Esophagus muscularis mucosa (tissue), 4 donors: ENCODE results near the gene SBNO2. TPM values are rescaled to one million over a fixed set of nuclear protein-coding genes. Genes with fewer than 3 reads are reported as not detected.

Experiments used
- DNase-seq: peaks from one replicate; pipeline ENCODE4 v3.0.0-alpha.2; 2017; ENCODE audit errors: extremely low spot score
- H3K27ac ChIP-seq, 4 donors: fragments of 200-600 bp; sonication (generic); replicated peaks in 1 of 4; 1 replicate in 3 of 4; 2 replicates in 1 of 4; pipeline ENCODE4 v1.5.1; 2016 to 2019; ENCODE audit warnings: mild to moderate bottlenecking in 1 of 4
- H3K27me3 ChIP-seq, 4 donors: fragments of 200-600 bp; sonication (generic); one replicate each; pipeline versions ENCODE4 v1.5.1 to v1.6.0; 2016 to 2019
- H3K36me3 ChIP-seq, 4 donors: fragments of 200-600 bp; sonication (generic); one replicate each; pipeline ENCODE4 v1.5.1; 2016 to 2019
- H3K4me1 ChIP-seq, 4 donors: fragments of 200-600 bp; sonication (generic); one replicate each; pipeline ENCODE4 v1.5.1; 2016 to 2019
- H3K4me3 ChIP-seq, 4 donors: fragments of 200-600 bp; sonication (generic); 1 replicate in 2 of 4; 2 replicates in 2 of 4; pipeline ENCODE4 v1.5.1; 2016 to 2019; ENCODE audit warnings: mild to moderate bottlenecking in 4 of 4, moderate library complexity in 1 of 4
- H3K9me3 ChIP-seq, 4 donors: fragments of 200-600 bp; sonication (generic); 1 replicate in 3 of 4; 2 replicates in 1 of 4; pipeline ENCODE4 v1.5.1; 2016 to 2019
- CTCF ChIP-seq, 3 experiments: fragments of 200-600 bp in 2 of 3; fragments of 450-650 bp in 1 of 3; sonication (generic) in 2 of 3; IDR thresholded peaks; one replicate each; pipeline ENCODE4 v1.5.1; 2017 to 2019; ENCODE audit warnings: antibody characterized with exemption in 3 of 3, mild to moderate bottlenecking in 2 of 3, moderate library complexity in 1 of 3
- EP300 ChIP-seq: sonication (generic); formaldehyde crosslinking; IDR thresholded peaks from one replicate; pipeline ENCODE4 v1.6.1; 2017; ENCODE audit warnings: antibody characterized with exemption
- POLR2A ChIP-seq: fragments of 450-650 bp; IDR thresholded peaks from one replicate; pipeline ENCODE4 v1.6.1; 2017; ENCODE audit warnings: antibody characterized with exemption, moderate library complexity, mild to moderate bottlenecking, low read depth
- POLR2AphosphoS5 ChIP-seq, 2 donors: sonication (generic); formaldehyde crosslinking; IDR thresholded peaks; one replicate each; pipeline ENCODE4 v1.6.1; 2017; ENCODE audit warnings: antibody characterized with exemption in 2 of 2
- WGBS: methylation state at CpG from one replicate; pipeline ENCODE4 v1.1.5; 2018; 5-methylcytosine and 5-hydroxymethylcytosine counted together
- intact Hi-C: fragments of 100-400 bp; cut with DNase I; formaldehyde crosslinking; loops from one replicate; pipeline ENCODE4 v1.15.1; 2023
- total RNA-seq, 4 donors: library from RNA; depleted of rRNA; stranded (reverse); fragments of >200 nt; gene quantifications; one replicate each; pipeline versions ENCODE4 v1.1.0 to v1.2.1, GENCODE V29; 2016

SBNO2 gene
- total RNA-seq, 4 donors from 2014 or later: 16.2 to 141 (median 30.5) TPM

GRCh38 chr19:1103132-1103707, 70.8 kb downstream of the SBNO2 start:
- peaks cover 15 to 26% (median 25%) of the 10 kb centered on the region in 4 donors for H3K36me3 ChIP-seq
- intact Hi-C loops: loop anchor here (5.0 kb wide), 1 partner anchor 81 kb away; the partner anchor contains the start of genes RNU6-2 and TMEM259
- peak overlapping the region; percentile 91 to 100 (median 96) for H3K27ac ChIP-seq
- no peaks in the 10 kb centered on the region for H3K9me3 ChIP-seq
- H3K27me3 ChIP-seq: no peaks in the 10 kb centered on the region
- peaks cover 67 to 86% (median 76%) of the 10 kb centered on the region in 4 donors for H3K4me1 ChIP-seq
- H3K4me3 ChIP-seq: peak overlapping the region; percentile 55 to 92 (median 76)
- no peak for DNase-seq
- no peak for TF ChIP-seq POLR2A
- no peak for TF ChIP-seq CTCF (IDR thresholded peaks at IDR 0.05)
- TF ChIP-seq EP300: peak; percentile 4
- TF ChIP-seq POLR2AphosphoS5 (IDR thresholded peaks at IDR 0.05): no peak
- WGBS: 28% methylated on average over 20 of the region's 20 CpGs

GRCh38 chr19:1102407-1103131, 71.5 kb downstream of the SBNO2 start:
- Histone ChIP-seq H3K27ac (peak overlapping the region; percentile 91 to 100 (median 96)), H3K27me3 (no peaks in the 10 kb centered on the region), H3K36me3 (peaks cover 14 to 20% (median 19%) of the 10 kb centered on the region in 4 donors), H3K9me3 (no peaks in the 10 kb centered on the region), H3K4me1 (peaks cover 70 to 81% (median 75%) of the 10 kb centered on the region in 4 donors), H3K4me3 (peak overlapping the region in 2 of 4 donors; percentile 8 to 92)
- DNase-seq: no peak
- WGBS: 63% methylated on average over 17 of the region's 17 CpGs
- intact Hi-C loops: loop anchor here (5.0 kb wide), 1 partner anchor 80 kb away; the partner anchor contains the start of genes RNU6-2 and TMEM259
- no peak for TF ChIP-seq CTCF (IDR thresholded peaks at IDR 0.05)
- TF ChIP-seq POLR2AphosphoS5 (IDR thresholded peaks at IDR 0.05): peak; percentile 68 to 80

- WGBS: 47% methylated on average over 9 of the region's 9 CpGs
- intact Hi-C loops: loop anchor here (5.0 kb wide), 1 partner anchor 79 kb away; the partner anchor contains the start of genes RNU6-2 and TMEM259
- Histone ChIP-seq H3K9me3 (no peaks in the 10 kb centered on the region), H3K27me3 (no peaks in the 10 kb centered on the region), H3K36me3 (peaks cover 6 to 7% (median 7%) of the 10 kb centered on the region in 4 donors), H3K4me3 (peak overlapping the region in 3 of 4 donors; percentile 4 to 26 (median 22)), H3K4me1 (peaks cover 66 to 70% (median 68%) of the 10 kb centered on the region in 4 donors), H3K27ac (peak overlapping the region; percentile 91 to 100 (median 96))
- no peak for DNase-seq
- TF ChIP-seq CTCF (IDR thresholded peaks at IDR 0.05) (no peak), POLR2AphosphoS5 (IDR thresholded peaks at IDR 0.05) (no peak), EP300 (no peak), POLR2A (no peak)
Measured at GRCh38 chr19:1101337-1101698, 72.8 kb downstream of the SBNO2 start.

- no peak overlapping the region for H3K4me3 ChIP-seq
- H3K9me3 ChIP-seq: no peaks in the 10 kb centered on the region
- no peaks in the 10 kb centered on the region for H3K27me3 ChIP-seq
- 70% methylated on average over 14 of the region's 15 CpGs for WGBS
- intact Hi-C loops: no loop called here
- peaks cover 0 to 5% (median 3%) of the 10 kb centered on the region in 4 donors for H3K36me3 ChIP-seq
- H3K27ac ChIP-seq: peak overlapping the region; percentile 91 to 100 (median 96)
- H3K4me1 ChIP-seq: peaks cover 67 to 74% (median 72%) of the 10 kb centered on the region in 4 donors
- no peak for DNase-seq
- TF ChIP-seq POLR2A: no peak
- no peak for TF ChIP-seq CTCF (IDR thresholded peaks at IDR 0.05)
- no peak for TF ChIP-seq EP300
- TF ChIP-seq POLR2AphosphoS5 (IDR thresholded peaks at IDR 0.05): no peak
Measured at GRCh38 chr19:1098177-1099051, 75.7 kb downstream of the SBNO2 start.
